ENCODE data around the gene TRIM37.

The TRIM37 gene

DNA sequence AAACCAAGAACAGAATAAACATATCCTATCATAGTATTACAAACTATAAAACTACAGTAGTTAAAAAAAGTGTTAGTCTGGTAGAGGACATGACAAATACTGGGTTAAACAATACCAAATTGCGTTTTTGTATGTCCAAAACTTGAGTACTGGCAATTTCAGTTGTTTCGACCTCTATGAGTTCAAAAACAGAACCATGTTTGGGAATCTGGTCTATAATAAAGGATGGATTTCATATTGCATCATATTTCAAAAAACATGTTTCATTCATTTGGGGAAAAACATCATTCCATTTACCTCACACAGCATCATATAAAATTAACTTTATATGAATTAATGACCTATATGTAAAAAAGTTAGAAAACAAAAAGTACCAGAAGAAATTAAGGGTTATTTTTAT lies 81.8 kb downstream of the TRIM37 start:
- TF ChIP-seq, protein P1, sequence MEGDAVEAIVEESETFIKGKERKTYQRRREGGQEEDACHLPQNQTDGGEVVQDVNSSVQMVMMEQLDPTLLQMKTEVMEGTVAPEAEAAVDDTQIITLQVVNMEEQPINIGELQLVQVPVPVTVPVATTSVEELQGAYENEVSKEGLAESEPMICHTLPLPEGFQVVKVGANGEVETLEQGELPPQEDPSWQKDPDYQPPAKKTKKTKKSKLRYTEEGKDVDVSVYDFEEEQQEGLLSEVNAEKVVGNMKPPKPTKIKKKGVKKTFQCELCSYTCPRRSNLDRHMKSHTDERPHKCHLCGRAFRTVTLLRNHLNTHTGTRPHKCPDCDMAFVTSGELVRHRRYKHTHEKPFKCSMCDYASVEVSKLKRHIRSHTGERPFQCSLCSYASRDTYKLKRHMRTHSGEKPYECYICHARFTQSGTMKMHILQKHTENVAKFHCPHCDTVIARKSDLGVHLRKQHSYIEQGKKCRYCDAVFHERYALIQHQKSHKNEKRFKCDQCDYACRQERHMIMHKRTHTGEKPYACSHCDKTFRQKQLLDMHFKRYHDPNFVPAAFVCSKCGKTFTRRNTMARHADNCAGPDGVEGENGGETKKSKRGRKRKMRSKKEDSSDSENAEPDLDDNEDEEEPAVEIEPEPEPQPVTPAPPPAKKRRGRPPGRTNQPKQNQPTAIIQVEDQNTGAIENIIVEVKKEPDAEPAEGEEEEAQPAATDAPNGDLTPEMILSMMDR (IDR thresholded peaks at IDR 0.05; ENCODE audit: low read depth, low read length): no peak
- no peak for DNase-seq (ENCODE audit: low read depth in 2 of 2)
- H3K4me3 ChIP-seq (replicated peaks in 1 of 2; ENCODE audit: low read depth in 2 of 2, low read length in 2 of 2): no peak overlapping the region

DNA sequence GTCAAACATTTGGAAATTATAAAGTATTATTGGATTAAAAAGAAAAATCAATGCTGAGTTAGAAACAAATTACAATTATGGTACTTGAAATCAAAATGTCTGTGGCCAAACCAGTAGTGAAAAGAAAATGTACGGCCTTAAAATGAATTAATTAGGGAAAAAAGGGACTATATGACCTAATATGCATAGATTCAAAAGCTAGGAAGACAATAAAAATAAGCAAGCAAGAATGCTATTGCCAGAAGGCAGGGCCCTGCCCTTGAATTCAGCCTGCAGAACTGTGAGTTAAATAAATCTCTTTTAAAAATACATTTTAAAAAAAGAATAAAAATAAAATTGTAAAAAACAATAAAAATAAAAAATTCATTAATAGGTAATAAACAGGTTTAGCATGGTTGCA lies 88.7 kb downstream of the TRIM37 start:
- H3K4me3 ChIP-seq (replicated peaks in 1 of 2; ENCODE audit: low read depth in 2 of 2, low read length in 2 of 2): no peak overlapping the region
- TF ChIP-seq, protein P1 (IDR thresholded peaks at IDR 0.05; ENCODE audit: low read depth, low read length): no peak
- no peak for DNase-seq (ENCODE audit: low read depth in 2 of 2)

DNA sequence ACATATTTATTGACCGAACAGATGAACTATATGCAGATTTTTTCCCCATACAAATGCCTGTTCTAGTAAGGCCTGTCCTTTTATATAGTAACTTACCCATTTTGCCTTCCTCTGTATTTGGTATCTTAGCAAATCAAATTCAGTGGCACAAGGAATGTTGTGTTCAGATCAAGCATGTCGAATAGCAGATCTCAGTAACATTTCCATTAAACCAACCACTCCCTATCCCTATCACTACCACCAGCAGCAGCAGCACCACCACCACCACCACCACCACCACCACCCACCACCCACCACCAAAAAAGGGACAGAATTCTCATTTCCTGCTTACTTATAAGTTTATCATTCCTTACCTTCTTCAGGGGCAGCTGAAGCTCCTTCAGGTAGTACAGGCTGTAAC lies 94.7 kb downstream of the TRIM37 start:
- TF ChIP-seq, protein P1 (IDR thresholded peaks at IDR 0.05; ENCODE audit: low read depth, low read length): no peak
- H3K4me3 ChIP-seq (replicated peaks in 1 of 2; ENCODE audit: low read depth in 2 of 2, low read length in 2 of 2): no peak overlapping the region
- DNase-seq (ENCODE audit: low read depth in 2 of 2): no peak

DNA sequence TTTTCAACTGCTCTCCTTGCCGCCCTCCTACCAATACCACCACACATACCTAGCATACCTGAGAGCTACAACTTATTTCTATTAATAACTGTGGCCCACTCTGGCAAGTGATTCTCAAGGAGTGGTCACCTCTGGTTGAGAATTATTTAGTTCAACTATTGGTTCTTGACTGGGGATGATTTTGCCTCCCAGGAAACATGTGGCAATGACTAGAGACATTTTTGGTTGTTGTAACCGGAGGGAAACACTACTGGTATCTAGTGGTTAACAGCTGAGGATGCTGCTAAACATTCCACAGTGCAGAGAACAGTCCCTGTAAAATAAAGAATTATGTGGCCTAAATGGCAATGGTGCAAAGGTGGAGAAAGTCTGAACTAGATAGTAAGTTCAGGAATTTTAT lies 96.7 kb downstream of the TRIM37 start:
- TF ChIP-seq, protein P1 (IDR thresholded peaks at IDR 0.05; ENCODE audit: low read depth, low read length): no peak
- DNase-seq (ENCODE audit: low read depth in 2 of 2): no peak
- H3K4me3 ChIP-seq (replicated peaks in 1 of 2; ENCODE audit: low read depth in 2 of 2, low read length in 2 of 2): no peak overlapping the region

DNA sequence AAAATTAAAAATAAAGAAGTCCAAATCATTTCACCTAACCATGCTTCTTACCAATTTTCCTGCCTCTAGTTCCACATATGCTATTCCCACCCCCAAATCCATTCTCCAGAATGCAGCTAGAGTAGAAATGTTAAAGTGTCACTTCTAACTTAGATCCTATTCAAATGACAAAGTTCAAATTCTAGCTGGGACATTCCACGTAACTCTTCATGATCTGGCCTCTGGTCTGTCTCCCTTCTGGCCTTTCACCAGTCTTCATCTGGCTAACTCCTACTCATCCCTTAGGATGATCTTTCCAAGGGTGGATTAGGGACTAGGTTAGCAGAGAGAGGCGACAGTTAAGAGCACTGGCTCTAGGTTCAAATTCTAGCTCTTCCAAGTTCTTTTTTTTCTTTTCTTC lies 97.9 kb downstream of the TRIM37 start:
- no peak for DNase-seq (ENCODE audit: low read depth in 2 of 2)
- TF ChIP-seq, protein P1 (IDR thresholded peaks at IDR 0.05; ENCODE audit: low read depth, low read length): no peak
- no peak overlapping the region for H3K4me3 ChIP-seq (replicated peaks in 1 of 2; ENCODE audit: low read depth in 2 of 2, low read length in 2 of 2)

DNA sequence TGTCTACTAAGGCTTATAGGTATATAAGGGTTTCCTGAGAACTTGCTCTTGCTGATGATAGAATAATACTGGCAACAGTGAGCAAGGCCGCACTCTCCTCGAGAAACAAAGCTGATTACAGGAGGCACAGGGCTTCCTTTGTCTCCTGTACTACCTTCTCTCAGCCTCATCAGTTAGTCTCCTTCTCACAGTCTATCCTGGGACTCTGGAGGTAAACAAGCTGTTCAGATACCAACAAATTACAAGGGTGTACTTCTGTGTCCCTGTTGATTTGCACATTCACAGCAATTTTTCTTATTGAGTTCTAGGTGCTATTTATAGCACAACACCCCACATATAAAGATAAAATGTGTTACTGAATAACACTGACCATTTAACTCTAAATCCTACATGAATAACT lies 98.7 kb downstream of the TRIM37 start:
- TF ChIP-seq, protein P1 (IDR thresholded peaks at IDR 0.05; ENCODE audit: low read depth, low read length): no peak
- no peak overlapping the region for H3K4me3 ChIP-seq (replicated peaks in 1 of 2; ENCODE audit: low read depth in 2 of 2, low read length in 2 of 2)
- no peak for DNase-seq (ENCODE audit: low read depth in 2 of 2)

DNA sequence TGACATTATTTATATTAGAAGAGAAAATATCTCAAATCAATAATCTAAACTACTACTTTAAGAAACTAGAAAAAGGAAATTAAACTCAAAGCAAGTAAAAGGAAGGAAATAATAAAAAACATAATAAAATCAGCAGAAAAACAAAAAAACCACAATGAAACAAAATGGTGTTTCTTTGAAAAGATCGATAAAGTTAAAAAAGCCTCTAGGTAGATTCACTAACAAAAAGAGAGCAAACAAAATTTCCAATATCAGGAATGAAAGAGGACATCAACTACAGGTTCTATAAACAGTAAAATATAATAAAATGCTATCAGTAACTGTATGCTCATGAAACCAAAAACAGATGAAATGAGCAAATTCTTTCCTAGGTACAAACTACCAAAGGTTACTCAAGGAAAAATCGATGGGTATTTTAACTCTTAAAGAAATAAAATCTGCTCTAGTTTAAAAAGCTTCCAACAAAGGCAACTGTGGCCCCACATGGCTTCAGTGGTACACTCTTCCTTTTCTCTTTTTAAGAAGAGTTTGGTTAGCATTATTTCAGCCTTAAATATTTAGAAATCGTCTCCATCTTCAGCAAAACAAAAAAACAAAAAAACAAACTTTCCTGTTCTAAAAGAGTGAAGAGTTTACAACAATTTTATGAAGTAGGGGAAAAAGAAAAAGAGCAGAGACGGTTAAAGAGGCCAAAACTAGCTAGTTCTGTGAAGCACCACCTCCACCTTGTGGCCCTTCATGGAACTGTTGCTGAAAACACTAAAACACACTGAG lies 102.2 kb downstream of the TRIM37 start:
- peak; percentile 74 to 78 for DNase-seq (ENCODE audit: low read depth in 2 of 2)
- TF ChIP-seq, protein P1 (IDR thresholded peaks at IDR 0.05; ENCODE audit: low read depth, low read length): peak; percentile 93

More for the DNA sequence above, 102.2 kb downstream of the TRIM37 start:
- H3K4me3 ChIP-seq (replicated peaks in 1 of 2; ENCODE audit: low read depth in 2 of 2, low read length in 2 of 2): no peak overlapping the region
